ENCODE measurements around the gene MDH1. TPM values are rescaled to one million over a fixed set of nuclear protein-coding genes. Genes with fewer than 3 reads are reported as not detected.

Gene MDH1
- total and polyA plus RNA-seq, 9 of the 15 experiments (the other 6 are each of a cell fraction or from before 2014, with no cell fraction given) = 191 to 1,225 (median 284) TPM

DNA sequence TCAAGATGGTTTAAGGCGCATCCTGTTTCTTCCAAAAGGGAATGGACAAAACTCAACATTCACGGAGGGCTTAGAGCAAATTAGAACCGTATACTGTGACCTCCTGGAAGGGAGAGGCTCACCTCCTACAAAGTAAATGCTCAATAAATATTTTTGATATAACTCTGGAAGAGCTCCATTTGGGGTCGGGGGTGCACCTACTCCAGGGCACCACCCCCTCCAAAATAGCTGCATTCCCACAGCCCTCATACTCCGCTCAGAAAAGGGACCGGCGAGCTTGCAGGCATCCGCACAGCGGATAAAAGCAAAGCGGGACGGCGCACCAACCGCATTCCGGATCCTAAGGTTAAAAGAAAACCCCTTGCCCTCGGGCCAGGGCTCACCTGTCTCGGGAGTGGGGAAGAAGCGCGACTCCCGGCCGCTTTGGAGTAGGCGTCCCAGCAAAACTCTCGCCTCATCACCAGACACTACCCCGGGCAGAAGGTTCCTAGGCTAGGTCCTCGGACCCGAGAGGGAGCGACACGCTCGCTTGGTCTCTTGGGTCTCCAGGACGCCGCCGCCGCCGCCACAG is 864 bp upstream of the MDH1 start (continued):
- TF ChIP-seq MAZ (CRISPR knock-in tag; conservative IDR thresholded peaks at IDR 0.05 in 1 of 2, IDR thresholded peaks at IDR 0.05 in 1 of 2) (0 out of 4 replicates have a peak, but pooled peaks of 1 of the 2 experiments have one; percentile 11), NCOA1 (IDR thresholded peaks at IDR 0.05; ENCODE audit: low read depth) (peak; percentile 76), KAT8 (IDR thresholded peaks at IDR 0.05; ENCODE audit: low read depth) (no peak), HCFC1 (IDR thresholded peaks at IDR 0.05; ENCODE audit: low read depth, low read length) (peak; percentile 46; the same call in 1 of the 2 replicates), ETS2 (tag; IDR thresholded peaks at IDR 0.05; ENCODE audit: borderline replicate concordance, poor library complexity, severe bottlenecking) (no peak), ZBED1 (IDR thresholded peaks at IDR 0.05) (no peak), ILK (tag; IDR thresholded peaks at IDR 0.05; ENCODE audit: borderline replicate concordance, low read depth) (no peak), ZNF699 (CRISPR knock-in tag; IDR thresholded peaks at IDR 0.05; ENCODE audit: insufficient replicate concordance) (no peak), NR1H2 (CRISPR knock-in tag; IDR thresholded peaks at IDR 0.05) (no peak), NFYB (IDR thresholded peaks at IDR 0.05; ENCODE audit: extremely low read depth, insufficient read length) (no peak), CBX1 (IDR thresholded peaks at IDR 0.05; ENCODE audit: low read depth) (no peak; the same call in 1 of the 2 replicates), NBN (IDR thresholded peaks at IDR 0.05; ENCODE audit: low read depth) (no peak), MXI1 (IDR thresholded peaks at IDR 0.05; ENCODE audit: low read depth, low read length) (no peak), ILF3 (IDR thresholded peaks at IDR 0.05; ENCODE audit: borderline replicate concordance) (no peak), RBBP5 (IDR thresholded peaks at IDR 0.05; ENCODE audit: borderline replicate concordance, insufficient read depth, low read length, poor library complexity, severe bottlenecking) (peak; percentile 64), TEAD1 (CRISPR knock-in tag; IDR thresholded peaks at IDR 0.05) (no peak), SIN3B (IDR thresholded peaks at IDR 0.05; ENCODE audit: low read depth) (peak; percentile 51; the same call in 1 of the 2 replicates)
- TF ChIP-seq, protein P1, sequence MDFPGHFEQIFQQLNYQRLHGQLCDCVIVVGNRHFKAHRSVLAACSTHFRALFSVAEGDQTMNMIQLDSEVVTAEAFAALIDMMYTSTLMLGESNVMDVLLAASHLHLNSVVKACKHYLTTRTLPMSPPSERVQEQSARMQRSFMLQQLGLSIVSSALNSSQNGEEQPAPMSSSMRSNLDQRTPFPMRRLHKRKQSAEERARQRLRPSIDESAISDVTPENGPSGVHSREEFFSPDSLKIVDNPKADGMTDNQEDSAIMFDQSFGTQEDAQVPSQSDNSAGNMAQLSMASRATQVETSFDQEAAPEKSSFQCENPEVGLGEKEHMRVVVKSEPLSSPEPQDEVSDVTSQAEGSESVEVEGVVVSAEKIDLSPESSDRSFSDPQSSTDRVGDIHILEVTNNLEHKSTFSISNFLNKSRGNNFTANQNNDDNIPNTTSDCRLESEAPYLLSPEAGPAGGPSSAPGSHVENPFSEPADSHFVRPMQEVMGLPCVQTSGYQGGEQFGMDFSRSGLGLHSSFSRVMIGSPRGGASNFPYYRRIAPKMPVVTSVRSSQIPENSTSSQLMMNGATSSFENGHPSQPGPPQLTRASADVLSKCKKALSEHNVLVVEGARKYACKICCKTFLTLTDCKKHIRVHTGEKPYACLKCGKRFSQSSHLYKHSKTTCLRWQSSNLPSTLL (IDR thresholded peaks at IDR 0.05) = peak; percentile 91
- TF ChIP-seq, protein P2, sequence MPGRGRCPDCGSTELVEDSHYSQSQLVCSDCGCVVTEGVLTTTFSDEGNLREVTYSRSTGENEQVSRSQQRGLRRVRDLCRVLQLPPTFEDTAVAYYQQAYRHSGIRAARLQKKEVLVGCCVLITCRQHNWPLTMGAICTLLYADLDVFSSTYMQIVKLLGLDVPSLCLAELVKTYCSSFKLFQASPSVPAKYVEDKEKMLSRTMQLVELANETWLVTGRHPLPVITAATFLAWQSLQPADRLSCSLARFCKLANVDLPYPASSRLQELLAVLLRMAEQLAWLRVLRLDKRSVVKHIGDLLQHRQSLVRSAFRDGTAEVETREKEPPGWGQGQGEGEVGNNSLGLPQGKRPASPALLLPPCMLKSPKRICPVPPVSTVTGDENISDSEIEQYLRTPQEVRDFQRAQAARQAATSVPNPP (IDR thresholded peaks at IDR 0.05; ENCODE audit: borderline replicate concordance, insufficient read depth, insufficient read length) = no peak
- TF ChIP-seq, protein P3, sequence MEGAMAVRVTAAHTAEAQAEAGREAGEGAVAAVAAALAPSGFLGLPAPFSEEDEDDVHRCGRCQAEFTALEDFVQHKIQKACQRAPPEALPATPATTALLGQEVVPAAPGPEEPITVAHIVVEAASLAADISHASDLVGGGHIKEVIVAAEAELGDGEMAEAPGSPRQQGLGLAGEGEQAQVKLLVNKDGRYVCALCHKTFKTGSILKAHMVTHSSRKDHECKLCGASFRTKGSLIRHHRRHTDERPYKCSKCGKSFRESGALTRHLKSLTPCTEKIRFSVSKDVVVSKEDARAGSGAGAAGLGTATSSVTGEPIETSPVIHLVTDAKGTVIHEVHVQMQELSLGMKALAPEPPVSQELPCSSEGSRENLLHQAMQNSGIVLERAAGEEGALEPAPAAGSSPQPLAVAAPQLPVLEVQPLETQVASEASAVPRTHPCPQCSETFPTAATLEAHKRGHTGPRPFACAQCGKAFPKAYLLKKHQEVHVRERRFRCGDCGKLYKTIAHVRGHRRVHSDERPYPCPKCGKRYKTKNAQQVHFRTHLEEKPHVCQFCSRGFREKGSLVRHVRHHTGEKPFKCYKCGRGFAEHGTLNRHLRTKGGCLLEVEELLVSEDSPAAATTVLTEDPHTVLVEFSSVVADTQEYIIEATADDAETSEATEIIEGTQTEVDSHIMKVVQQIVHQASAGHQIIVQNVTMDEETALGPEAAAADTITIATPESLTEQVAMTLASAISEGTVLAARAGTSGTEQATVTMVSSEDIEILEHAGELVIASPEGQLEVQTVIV (CRISPR knock-in tag; IDR thresholded peaks at IDR 0.05; ENCODE audit: borderline replicate concordance) = 0 out of 2 replicates have a peak, but pooled peaks have one; percentile 11
- TF ChIP-seq, protein P4, sequence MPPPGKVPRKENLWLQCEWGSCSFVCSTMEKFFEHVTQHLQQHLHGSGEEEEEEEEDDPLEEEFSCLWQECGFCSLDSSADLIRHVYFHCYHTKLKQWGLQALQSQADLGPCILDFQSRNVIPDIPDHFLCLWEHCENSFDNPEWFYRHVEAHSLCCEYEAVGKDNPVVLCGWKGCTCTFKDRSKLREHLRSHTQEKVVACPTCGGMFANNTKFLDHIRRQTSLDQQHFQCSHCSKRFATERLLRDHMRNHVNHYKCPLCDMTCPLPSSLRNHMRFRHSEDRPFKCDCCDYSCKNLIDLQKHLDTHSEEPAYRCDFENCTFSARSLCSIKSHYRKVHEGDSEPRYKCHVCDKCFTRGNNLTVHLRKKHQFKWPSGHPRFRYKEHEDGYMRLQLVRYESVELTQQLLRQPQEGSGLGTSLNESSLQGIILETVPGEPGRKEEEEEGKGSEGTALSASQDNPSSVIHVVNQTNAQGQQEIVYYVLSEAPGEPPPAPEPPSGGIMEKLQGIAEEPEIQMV (tag; conservative IDR thresholded peaks at IDR 0.05; ENCODE audit: low read depth) = peak; percentile 94

Measured in K562 (cell line).